SHP77 treated with DMSO at 0.1 percent for 48 hours (cell line): ENCODE measurements around the gene HOXD3.

ENCODE experiments used
- DNase-seq: peaks from one replicate; lab custom pipeline; 2025; lab: John Stamatoyannopoulos, UW

The HOXD3 gene

DNA sequence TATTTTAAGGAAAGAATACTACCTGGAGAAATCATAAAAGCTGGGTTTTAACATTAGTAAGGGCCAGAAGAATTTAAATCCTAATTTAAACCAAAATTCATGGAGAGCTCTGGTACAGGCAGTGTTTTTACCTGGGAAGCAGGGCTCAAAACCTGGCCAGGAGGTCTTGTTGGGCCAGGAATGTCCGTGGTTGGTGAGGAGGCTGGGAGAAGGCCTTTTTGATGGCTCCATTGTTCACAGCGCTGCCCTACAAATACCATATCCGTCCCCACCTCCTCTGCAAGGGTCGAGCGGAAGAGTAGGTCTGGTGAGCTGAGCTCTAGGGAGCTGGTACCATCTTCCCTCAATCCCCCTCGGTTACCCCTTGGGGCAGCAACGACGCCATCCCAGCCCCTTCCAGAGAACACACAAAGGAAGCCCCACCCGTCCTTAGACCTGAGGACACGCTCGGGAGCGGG, 20.5 kb downstream of the HOXD3 start:
- DNase-seq, result no peak

DNA sequence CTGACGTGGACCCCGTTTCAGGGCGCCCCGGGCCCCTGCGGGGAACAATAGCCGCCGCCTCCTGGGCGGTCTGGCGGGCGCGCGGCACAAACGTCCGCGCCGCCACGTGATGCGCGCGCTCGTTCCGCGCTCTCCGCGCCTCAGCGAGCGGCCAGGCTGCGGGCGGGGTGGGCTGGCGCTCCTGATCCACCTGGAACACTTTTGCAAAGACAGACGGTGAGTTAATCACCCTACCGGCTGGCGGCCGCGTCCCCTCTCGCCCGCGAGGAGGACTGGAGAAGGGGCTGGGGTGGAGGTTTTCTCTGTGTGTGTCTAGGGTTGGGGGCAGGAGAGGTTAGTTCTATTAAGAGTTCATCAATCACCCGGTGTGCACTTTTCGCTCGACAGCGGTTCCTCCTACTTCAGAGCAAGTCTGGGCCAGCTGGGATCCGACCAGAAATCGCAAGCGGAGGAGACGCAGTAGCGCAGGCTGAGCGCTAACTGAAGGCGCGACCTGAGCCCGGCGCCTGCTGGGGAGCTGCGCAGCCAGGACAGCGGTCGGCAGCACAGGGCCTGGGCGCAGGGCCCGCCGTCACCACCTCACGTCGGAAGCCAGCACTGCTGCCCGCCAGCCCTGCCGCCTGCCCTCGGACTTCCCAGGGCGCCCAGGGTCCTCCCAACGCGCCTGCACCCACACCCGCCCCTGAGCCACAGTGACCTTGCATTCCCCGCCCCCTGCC, 21.1 kb downstream of the HOXD3 start:
- DNase-seq, result no peak

DNA sequence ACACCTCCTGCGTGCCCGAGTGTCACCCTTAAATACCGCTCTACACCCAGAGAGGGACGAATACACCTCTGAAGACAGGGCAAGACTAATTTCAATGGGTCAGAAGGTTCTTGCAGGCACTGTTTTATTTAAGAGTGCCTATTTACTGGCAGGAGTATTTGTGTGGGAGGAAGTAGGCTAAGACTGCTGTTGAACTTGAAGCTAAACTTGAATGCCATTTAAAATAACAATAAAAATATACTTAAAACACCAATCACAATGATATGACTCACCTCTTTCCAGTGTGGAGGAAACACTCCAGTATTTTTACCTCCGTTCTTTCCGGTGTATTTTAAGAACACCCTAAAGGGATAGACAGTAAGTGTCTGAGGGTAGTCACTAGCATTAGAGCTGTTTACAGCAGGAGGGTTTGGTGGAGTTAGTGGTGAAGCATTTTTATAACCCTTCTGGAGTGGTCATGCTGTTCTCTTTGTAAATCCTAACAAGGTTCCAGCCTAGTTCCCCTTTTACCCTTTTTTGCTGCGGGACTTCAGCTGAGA, 21.7 kb downstream of the HOXD3 start:
- no peak for DNase-seq

DNA sequence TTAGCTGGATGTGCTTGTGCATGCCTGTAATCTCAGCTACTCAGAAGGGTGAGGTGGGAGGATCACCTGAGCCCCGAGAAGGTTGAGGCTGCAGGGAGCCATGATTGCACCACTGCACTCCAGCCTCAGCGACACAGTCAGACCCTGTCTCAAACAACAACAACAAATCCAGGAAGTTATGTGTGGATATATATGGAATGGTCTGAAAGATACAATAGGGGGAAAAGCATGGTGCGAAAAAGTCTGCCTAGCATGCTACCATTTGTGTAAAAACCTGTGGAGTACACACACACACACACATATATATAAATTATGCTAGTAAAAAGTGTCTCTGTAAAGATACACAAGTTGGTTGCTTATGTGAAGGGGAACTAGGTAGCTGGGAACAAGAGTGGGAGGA, 24.4 kb downstream of the HOXD3 start:
- DNase-seq, result no peak

DNA sequence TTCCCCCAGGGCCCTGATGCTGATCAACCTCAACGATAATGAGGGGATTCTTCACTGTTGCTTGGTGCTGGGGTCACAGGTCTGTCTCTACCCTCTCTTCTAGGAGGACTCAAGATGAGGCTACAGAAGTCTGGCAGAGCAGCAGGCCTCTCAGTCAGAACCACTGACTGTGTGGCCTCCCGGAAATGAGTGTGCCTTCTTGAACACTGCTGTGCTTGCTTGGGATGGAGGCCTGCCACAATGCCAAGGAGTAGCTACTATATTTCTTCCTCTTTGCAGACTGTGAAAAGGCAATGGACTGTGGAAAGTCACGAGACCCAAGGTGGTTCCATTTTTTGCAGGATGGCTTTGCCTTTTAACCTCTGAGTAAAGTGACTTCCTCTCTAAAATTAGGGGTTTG, 25.6 kb downstream of the HOXD3 start:
- DNase-seq, result no peak

DNA sequence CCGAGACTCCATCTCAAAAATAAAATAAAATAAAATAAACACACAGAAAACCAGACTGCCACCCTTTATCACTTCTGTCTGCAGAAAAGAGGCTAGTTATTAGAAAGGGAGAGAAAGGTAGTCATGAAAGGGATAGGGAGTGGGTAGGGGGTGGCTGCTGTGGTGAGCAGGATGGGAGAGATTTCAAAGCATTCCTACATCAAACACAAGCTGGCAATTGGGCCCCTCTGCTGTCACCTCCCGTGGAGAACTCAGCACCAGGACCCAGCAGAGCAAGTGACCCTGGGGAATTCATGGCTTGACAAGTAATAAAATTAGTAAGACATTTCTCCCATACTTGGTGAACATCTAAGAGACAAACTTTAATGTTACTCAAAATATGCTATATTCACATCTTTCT, 27.6 kb downstream of the HOXD3 start:
- no peak for DNase-seq

DNA sequence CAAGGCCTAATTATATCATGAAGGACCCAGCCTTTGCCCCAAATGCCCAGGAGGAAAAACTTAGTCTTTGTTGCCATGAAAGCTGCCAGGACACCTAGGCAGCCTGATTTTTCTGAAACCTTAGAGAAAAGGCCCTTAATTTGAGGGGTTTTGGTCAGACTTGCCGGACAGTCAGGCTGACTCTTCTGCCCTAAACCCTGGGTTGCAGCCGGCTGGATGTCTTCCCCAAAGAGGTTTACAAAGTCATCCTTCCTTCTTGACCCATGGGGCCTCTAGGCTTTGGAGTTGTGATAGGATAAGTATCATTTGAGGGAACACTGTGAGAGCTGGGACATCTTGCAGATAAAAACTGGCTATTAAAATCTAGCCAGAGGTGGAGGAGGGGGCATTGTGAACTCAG, 28.9 kb downstream of the HOXD3 start:
- no peak for DNase-seq

DNA sequence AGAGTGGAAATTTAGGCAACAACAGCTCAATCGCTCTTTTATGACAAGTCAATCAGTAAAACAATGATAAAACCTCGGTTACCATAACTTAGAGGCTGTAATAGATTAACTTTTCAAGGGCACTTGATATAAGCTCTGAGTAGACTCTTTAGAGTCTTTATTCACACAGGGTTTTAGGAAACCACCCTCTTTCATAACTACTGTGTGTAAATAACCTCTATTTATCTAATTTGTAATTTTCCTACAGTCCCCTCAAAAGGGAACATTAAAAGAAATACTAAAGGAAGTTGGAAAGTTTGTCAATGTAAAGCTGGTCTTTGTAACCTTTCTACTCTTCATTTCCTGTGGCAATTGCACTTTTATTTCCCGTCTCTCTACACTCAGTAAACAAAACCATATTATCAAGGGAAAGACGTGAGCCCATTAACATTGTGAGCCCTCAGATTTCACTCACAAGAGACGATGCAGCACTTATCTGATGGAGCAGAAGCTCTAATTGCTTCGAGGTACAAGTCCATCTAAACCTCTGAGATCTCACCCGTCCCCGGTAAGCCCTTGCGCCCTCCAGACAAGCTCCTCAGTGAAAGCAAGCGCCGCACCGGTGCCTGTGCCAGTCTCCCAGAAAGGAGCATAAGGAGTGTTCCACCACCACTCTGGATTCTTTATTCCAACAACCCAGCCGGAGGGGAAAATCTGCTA, 30.2 kb downstream of the HOXD3 start:
- DNase-seq, result no peak

DNA sequence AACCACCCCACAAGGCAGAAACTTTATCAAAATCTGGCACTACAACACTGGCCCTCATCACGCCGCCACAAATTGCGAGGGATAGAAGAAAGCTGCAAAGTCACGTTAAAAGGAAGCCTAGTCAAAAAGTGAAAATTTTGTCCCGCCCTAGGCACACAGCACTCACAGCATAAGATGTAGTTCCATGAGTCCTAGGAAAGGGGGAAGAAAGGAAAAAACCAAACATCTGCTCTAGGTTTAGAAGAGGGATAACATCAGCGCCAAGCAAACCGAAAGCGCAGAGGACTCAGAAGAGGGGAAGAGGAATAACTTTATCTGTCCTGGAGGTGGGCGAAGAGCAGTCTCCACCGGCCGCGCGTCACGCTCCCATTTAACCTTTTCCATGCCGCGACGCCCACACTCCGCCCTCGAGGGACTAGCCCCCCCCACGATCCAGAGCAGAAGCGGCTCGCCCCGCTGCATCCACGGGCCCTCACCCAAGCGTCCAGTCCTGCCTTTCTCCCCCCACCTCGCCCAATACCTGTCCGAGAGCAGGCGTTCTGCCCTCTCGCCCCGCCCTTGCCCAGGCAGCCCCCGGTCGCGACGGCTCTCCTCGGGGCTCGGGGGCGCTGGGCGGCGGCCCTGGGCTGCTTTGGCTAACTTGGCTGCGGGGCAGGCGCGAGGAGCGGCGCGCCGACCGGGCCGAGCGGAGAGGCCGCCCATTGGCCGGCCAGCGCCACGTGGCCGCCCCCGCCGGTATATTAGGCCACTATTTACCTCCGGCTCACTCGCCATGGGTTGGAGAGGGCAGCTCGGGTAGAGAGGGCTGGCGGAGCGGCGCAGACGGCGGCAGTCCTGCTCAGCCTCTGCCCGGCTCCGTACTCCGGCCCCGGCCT, 31.0 kb downstream of the HOXD3 start, which contains the start of gene HOXD1:
Gene HOXD1, plus strand, starts transcription at position 770 of the 875 bp plus-strand sequence. CDS start 134 bp downstream, outside the sequence.
- no peak for DNase-seq

DNA sequence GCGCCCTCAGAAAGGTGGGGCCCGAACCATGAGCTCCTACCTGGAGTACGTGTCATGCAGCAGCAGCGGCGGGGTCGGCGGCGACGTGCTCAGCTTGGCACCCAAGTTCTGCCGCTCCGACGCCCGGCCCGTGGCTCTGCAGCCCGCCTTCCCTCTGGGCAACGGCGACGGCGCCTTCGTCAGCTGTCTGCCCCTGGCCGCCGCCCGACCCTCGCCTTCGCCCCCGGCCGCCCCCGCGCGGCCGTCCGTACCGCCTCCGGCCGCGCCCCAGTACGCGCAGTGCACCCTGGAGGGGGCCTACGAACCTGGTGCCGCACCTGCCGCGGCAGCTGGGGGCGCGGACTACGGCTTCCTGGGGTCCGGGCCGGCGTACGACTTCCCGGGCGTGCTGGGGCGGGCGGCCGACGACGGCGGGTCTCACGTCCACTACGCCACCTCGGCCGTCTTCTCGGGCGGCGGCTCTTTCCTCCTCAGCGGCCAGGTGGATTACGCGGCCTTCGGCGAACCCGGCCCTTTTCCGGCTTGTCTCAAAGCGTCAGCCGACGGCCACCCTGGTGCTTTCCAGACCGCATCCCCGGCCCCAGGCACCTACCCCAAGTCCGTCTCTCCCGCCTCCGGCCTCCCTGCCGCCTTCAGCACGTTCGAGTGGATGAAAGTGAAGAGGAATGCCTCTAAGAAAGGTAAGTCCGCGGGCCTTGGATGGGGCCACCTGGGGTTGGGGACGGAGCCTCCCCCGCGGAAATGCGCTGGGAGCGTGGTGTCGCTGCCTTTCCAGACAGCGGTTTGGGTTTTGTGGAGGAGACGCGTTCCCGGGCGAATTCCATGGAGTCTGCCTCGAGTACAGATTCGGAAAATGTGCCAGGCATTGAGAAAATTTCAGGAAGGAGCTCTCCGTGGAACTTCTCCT, 31.9 kb downstream of the HOXD3 start:
- DNase-seq, result no peak

DNA sequence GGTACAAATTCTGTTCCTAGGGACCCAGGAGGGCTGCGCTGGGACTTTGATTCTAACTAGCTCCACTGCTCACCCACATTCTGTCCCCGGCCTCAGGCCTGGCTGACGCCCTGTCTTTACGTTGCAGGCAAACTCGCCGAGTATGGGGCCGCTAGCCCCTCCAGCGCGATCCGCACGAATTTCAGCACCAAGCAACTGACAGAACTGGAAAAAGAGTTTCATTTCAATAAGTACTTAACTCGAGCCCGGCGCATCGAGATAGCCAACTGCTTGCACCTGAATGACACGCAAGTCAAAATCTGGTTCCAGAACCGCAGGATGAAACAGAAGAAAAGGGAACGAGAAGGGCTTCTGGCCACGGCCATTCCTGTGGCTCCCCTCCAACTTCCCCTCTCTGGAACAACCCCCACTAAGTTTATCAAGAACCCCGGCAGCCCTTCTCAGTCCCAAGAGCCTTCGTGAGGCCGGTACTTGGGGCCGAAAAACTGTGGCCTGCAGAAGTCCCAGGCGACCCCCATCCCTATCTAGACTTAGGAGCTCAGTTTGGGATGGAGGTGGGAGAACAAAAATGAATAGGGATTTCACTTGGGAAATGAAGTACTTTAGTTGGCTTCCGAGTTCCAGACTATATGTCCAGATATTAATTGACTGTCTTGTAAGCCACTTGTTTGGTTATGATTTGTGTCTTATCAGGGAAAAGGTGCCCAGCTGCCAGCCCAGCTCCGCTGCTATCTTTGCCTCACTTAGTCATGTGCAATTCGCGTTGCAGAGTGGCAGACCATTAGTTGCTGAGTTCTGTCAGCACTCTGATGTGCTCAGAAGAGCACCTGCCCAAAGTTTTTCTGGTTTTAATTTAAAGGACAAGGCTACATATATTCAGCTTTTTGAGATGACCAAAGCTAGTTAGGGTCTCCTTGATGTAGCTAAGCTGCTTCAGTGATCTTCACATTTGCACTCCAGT, 32.9 kb downstream of the HOXD3 start:
- no peak for DNase-seq

DNA sequence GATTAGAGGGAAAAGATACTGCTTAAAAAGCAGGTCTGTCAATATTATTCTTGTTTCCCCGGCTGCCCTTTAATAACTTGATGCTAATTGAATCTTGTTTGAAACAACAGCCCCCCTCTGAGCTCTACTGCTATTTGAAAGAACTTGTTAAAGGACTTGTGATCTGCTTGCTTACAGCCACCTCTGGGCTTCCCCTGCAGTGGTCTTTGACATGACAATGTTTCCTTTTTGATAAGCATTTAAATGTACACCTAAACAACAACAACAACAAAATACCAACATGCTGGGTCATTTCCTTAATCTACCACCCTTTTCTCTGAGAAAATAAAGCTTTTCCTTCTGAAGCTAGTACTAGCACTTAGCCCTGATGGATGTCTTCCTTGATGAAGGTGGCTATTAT, 35.2 kb downstream of the HOXD3 start:
- no peak for DNase-seq

DNA sequence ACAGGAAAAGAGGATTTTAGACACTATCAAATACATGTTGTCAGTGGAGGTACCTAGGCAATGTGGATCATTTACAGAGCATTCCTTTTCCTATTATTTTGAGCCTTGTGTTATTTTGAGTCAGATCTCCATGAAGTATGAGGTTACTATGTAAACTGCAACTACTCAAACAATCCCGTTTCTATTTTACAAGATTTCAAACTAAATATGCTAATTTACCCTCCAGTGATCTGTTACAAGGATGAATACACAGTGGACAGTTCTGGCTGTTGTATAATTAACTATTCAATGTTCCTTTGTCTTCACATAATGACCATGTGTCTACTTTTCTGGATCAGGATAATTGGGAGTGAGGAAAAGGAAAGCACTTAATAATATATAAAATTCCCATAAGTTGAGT, 35.9 kb downstream of the HOXD3 start:
- no peak for DNase-seq

DNA sequence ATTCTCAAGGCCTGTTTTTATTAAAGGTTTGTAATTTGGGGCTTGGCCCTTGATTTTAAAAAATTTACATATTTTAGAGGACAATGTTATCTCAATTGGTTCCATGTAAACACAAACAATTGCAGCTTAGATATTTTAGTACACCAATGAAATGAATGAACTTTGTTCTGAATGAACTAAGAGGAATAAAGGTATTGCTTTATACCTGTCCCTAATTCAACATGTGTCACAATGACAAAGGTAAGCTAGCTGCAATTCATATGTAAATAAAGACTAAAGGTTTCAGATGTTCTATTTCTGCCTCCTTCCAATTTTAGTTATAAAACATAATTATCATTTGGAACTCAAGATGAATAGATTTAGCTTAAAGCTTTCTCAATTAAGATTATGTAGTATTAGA, 42.8 kb downstream of the HOXD3 start:
- DNase-seq, result no peak

DNA sequence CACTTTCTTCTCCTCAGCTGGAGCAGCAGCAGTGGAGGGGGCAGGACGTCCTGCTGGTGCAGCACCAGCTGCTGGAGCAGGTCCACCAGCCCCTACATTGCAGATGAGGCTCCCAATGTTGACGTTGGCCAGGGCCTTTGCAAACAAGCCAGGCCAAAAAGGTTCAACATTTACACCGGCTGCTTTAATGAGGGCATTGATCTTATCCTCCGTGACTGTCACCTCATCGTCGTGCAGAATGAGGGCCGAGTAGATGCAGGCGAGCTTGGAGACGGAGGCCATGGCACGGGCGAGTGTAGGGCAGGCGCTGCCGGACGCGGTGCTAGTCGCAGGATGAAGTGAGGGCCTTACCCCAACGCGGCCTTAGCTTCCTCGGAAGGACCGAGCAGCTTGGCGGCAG, 43.9 kb downstream of the HOXD3 start:
- DNase-seq, result no peak

DNA sequence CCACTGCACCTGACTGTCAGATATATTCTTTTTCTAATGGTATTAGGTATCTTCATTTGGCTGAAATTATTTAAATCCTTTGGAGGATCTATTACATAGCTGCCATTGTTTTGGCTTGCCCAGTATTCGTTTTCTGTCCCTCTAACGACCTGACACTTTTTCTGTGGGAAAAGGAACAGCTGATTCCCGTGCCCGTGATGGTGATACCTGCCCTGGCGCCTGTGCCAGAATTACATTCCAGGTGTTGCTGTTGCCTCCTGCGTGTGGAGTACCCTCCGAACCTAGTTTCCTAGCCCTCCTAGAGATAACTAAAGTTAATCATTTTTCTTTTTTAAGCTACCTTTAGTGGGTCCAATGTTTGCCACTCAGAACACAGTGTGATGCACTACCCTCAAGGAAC, 45.4 kb downstream of the HOXD3 start:
- DNase-seq, result no peak

DNA sequence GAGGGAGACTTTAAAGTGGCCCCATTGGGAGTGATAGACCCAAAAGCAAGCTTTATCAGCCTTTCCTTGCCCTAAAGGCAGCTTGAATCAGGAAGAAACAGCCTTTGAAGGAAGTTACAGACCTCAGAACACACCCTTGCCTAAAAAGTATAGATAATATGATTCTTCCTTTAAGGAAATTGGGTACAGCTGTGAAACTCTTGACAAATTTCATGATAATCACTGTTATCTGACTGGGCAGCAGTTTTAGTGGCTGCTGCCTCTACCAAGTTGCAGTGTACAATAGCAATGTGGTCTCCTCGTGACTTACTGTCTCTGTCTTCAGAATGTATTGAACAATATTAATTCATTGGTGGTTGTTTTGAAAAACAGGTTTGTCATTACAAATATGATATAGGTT, 48.0 kb downstream of the HOXD3 start:
- no peak for DNase-seq

DNA sequence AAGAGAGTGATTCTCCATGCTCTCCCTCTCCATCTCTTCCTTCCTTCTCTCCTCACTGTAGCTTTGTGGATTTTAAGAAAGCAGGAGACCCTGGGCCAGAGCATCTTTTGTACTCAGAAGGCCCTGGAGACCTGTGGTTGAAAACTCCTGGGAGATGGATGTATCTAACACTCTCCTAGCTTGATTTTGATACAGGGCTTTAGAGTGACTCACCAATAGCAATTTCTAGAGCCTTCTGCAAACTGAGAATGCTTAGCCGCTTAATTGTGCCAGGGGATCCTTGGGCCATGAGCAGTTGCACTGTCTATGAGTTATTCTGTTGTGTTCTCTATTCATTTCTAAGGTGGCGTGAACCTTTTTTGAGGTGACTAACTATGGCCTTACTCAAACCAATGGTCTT, 49.0 kb downstream of the HOXD3 start:
- DNase-seq, result no peak

DNA sequence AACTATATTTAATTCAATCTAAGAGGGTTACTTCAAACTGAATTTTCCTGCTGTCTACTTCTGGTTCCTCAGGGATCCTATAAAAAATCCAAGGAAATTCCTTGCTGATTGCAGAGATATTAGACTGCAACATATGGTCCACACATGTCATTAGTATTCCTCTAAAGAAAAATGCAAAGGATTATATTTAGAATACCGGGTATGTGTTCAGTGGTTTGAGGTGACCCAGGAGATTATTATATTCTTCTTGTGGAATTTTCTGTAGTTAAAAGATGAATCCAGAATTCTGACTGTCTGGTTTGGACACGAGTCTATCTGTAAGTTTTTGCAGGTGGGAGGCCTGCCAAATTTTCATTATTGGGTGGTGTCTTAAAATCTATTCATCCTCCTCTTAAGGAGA, 49.6 kb downstream of the HOXD3 start:
- DNase-seq, result no peak

DNA sequence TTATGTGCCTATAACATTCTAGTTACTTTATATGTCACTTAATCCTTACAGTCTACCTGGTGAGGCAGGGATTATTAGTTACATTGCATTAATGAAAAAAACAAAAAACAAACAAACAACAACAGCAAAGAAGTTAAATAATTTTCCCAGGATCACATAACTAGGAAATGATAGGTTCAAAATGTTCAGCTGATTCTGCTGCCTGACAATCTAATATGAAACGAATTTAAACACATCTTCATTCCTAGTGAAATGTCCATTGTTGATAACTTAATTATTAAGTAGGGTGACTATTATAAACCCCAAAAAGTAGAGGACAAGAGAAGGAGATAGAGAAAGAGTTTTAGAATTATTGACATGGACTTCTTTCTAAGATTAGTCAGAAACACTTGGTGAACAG, 54.0 kb downstream of the HOXD3 start:
- DNase-seq, result no peak
